ENCODE measurements around the gene BRICD5.

DNA sequence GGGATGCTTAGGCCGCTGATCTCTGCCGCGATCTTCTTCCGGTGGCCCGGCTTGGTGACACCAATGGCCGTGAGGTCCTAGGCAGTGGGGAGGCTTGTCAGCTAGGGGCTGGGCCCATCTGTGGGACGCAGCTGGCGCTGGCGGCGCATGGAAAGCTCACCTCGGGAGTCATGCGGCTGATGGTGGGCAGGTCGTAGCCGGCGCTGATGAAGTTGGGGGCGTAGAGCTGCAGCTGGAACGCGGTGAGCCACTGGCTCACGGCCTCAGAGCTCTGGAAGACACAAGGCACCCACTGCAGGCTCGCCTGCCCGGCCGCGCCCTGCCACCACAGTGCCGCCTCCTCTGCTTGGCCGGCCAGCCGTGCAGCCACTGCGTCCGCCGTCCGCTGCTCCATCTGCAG lies 27.0 kb downstream of the BRICD5 start:
- TF ChIP-seq, protein P1, sequence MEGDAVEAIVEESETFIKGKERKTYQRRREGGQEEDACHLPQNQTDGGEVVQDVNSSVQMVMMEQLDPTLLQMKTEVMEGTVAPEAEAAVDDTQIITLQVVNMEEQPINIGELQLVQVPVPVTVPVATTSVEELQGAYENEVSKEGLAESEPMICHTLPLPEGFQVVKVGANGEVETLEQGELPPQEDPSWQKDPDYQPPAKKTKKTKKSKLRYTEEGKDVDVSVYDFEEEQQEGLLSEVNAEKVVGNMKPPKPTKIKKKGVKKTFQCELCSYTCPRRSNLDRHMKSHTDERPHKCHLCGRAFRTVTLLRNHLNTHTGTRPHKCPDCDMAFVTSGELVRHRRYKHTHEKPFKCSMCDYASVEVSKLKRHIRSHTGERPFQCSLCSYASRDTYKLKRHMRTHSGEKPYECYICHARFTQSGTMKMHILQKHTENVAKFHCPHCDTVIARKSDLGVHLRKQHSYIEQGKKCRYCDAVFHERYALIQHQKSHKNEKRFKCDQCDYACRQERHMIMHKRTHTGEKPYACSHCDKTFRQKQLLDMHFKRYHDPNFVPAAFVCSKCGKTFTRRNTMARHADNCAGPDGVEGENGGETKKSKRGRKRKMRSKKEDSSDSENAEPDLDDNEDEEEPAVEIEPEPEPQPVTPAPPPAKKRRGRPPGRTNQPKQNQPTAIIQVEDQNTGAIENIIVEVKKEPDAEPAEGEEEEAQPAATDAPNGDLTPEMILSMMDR (IDR thresholded peaks at IDR 0.05), result no peak
- TF ChIP-seq EZH2 (IDR thresholded peaks at IDR 0.05), result no peak
